Vagina (tissue), 2 donors: ENCODE data around the gene LTBP4. TPM values are rescaled to one million over a fixed set of nuclear protein-coding genes. Genes with fewer than 3 reads are reported as not detected.

Experiments used
- DNase-seq, 2 donors: peaks; one replicate each; pipeline ENCODE4 v3.0.0-alpha.2; 2017; ENCODE audit errors: extremely low spot score in 2 of 2
- H3K27ac ChIP-seq: fragments of 200-600 bp; sonication (generic); one replicate; pipeline ENCODE4 v1.5.1; 2019
- H3K27me3 ChIP-seq: fragments of 200-600 bp; sonication (generic); one replicate; pipeline ENCODE4 v1.5.1; 2019
- H3K36me3 ChIP-seq, 2 donors: fragments of 200-600 bp; sonication (generic); one replicate each; pipeline ENCODE4 v1.5.1; 2017 to 2019
- H3K4me1 ChIP-seq: fragments of 200-600 bp; sonication (generic); one replicate; pipeline ENCODE4 v1.5.1; 2019
- H3K4me3 ChIP-seq, 2 donors: fragments of 200-600 bp; sonication (generic); 1 replicate in 1 of 2; 2 replicates in 1 of 2; pipeline ENCODE4 v1.5.1; 2016 to 2019
- H3K9me3 ChIP-seq: fragments of 200-600 bp; sonication (generic); one replicate; pipeline ENCODE4 v1.5.1; 2019
- CTCF ChIP-seq, 3 experiments: fragments of 450-650 bp in 2 of 3; fragments of 200-600 bp in 1 of 3; sonication (generic) in 1 of 3; IDR thresholded peaks; one replicate each; pipeline ENCODE4 v1.5.1; 2017 to 2019; ENCODE audit warnings: antibody characterized with exemption in 3 of 3, mild to moderate bottlenecking in 2 of 3, moderate library complexity in 2 of 3
- POLR2A ChIP-seq, 2 donors: fragments of 450-650 bp; IDR thresholded peaks; one replicate each; pipeline ENCODE4 v1.6.1; 2017; ENCODE audit warnings: antibody characterized with exemption in 2 of 2, mild to moderate bottlenecking in 2 of 2, moderate library complexity in 2 of 2
- POLR2AphosphoS5 ChIP-seq, 2 donors: sonication (generic); formaldehyde crosslinking; IDR thresholded peaks; one replicate each; pipeline ENCODE4 v1.9.0; 2017; ENCODE audit warnings: antibody characterized with exemption in 2 of 2, mild to moderate bottlenecking in 2 of 2, low read depth in 1 of 2; ENCODE audit not compliant: insufficient read depth in 1 of 2
- intact Hi-C: fragments of 100-400 bp; cut with DNase I; formaldehyde crosslinking; loops from one replicate; pipeline ENCODE4 v1.15.1; 2023
- total RNA-seq: library from RNA; depleted of rRNA; stranded (reverse); fragments of >200 nt; gene quantifications from one replicate; pipeline ENCODE4 v1.2.3, GENCODE V29; 2016

Gene LTBP4
- total RNA-seq, 1 donor from 2014 or later = 983 TPM

- Histone ChIP-seq H3K4me1 (peaks cover 9% of the 10 kb centered on the region), H3K27ac (no peak overlapping the region), H3K27me3 (no peaks in the 10 kb centered on the region), H3K36me3 (peaks cover 0 to 51% of the 10 kb centered on the region in 2 donors), H3K4me3 (no peak overlapping the region), H3K9me3 (no peaks in the 10 kb centered on the region)
- intact Hi-C loops = no loop called here
- TF ChIP-seq POLR2AphosphoS5 (IDR thresholded peaks at IDR 0.05; ENCODE audit: insufficient read depth in 1 of 2, low read depth in 1 of 2) (no peak), CTCF (IDR thresholded peaks at IDR 0.05) (no peak), POLR2A (IDR thresholded peaks at IDR 0.05) (no peak)
- no peak for DNase-seq
Observed at GRCh38 chr19:40583283-40583682, 17.9 kb upstream of the LTBP4 start.

DNA sequence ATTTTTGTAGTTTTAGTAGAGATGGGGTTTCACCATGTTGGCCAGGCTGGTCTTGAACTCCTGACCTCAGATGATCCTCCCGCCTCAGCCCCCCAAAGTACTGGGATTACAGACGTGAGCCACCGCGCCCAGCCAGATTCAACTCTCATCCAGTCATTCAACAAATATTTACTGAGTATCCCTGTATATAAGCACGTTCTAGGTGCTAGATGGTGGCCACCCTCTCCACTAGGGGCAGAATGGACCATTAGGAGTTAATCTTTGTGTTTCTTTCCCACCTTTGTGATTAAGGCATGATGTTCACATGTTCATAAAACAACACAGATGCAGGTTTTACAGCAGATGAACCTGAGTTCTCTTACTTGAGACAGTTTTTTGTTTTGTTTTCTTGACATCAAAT lies 17.2 kb upstream of the LTBP4 start:
- Histone ChIP-seq H3K36me3 (peaks cover 0 to 49% of the 10 kb centered on the region in 2 donors), H3K4me1 (peaks cover 2% of the 10 kb centered on the region), H3K27me3 (no peaks in the 10 kb centered on the region), H3K27ac (no peak overlapping the region), H3K4me3 (no peak overlapping the region), H3K9me3 (no peaks in the 10 kb centered on the region)
- no peak for DNase-seq
- intact Hi-C loops = no loop called here
- TF ChIP-seq POLR2A (IDR thresholded peaks at IDR 0.05) (no peak), CTCF (IDR thresholded peaks at IDR 0.05) (no peak), POLR2AphosphoS5 (IDR thresholded peaks at IDR 0.05; ENCODE audit: insufficient read depth in 1 of 2, low read depth in 1 of 2) (no peak)

DNA sequence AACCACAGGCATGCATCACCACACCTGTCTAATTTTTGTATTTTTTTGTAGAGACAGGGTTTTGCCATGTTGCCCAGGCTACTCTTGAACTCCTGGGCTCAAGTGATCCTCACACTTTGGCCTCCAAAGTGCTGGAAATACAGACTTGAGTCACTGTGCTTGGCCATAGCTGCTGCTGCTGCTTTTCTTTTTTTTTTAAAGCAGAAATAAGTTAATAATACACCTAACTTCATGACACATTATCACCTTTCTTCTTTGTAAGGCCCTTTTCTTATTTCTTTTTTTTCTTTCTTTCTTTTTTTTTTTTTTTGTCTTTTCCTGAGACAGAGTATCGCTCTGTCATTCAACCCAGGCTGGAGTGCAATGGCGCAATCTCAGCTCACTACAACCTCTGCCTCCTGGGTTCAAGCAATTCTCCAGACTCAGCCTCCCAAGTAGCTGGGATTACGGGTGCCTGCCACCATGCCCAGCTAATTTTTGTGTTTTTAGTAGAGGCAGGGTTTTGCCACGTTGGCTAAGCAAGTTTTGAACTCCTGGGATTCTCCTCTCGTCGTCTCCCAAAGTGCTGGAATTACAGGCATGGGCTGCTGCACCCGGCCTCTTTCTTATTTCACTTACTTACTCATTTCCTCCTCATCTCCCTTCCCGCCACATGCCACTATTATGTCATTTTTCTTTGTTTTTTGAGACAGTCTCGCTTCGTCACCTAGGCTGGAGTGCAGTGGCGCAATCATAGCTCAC lies 15.8 kb upstream of the LTBP4 start:
- TF ChIP-seq POLR2AphosphoS5 (IDR thresholded peaks at IDR 0.05; ENCODE audit: insufficient read depth in 1 of 2, low read depth in 1 of 2) (no peak), POLR2A (IDR thresholded peaks at IDR 0.05) (no peak), CTCF (IDR thresholded peaks at IDR 0.05) (no peak)
- Histone ChIP-seq H3K4me3 (no peak overlapping the region), H3K27ac (no peak overlapping the region), H3K36me3 (peaks cover 0 to 42% of the 10 kb centered on the region in 2 donors), H3K9me3 (no peaks in the 10 kb centered on the region), H3K27me3 (no peaks in the 10 kb centered on the region), H3K4me1 (no peaks in the 10 kb centered on the region)
- intact Hi-C loops = no loop called here
- no peak for DNase-seq

- Histone ChIP-seq H3K9me3 (no peaks in the 10 kb centered on the region), H3K4me3 (no peak overlapping the region), H3K36me3 (peaks cover 0 to 36% of the 10 kb centered on the region in 2 donors), H3K27me3 (no peaks in the 10 kb centered on the region), H3K4me1 (no peaks in the 10 kb centered on the region), H3K27ac (no peak overlapping the region)
- intact Hi-C loops = no loop called here
- no peak for DNase-seq
- no peak for TF ChIP-seq CTCF (IDR thresholded peaks at IDR 0.05)
- TF ChIP-seq POLR2AphosphoS5 (IDR thresholded peaks at IDR 0.05; ENCODE audit: insufficient read depth in 1 of 2, low read depth in 1 of 2) = no peak
- TF ChIP-seq POLR2A (IDR thresholded peaks at IDR 0.05) = no peak
Observed at GRCh38 chr19:40585982-40586422, 15.2 kb upstream of the LTBP4 start.

DNA sequence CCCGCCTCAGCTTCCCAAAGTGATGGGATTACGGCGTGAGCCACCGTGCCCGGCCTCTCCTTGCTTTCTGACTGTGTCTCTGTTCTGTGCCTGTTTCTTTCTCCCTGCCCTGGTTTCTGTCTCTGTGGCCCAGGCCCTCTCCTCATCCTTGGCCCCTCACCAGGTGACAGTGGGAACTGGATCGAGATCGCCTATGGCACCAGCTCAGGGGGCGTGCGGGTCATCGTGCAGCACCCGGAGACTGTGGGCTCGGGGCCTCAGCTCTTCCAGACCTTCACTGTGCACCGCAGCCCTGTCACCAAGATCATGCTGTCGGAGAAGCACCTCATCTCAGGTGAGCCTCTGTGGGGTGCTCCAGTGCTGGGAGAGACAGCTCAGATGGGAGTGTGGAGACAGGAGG lies 14.6 kb upstream of the LTBP4 start:
- TF ChIP-seq CTCF (IDR thresholded peaks at IDR 0.05) = no peak
- no peaks in the 10 kb centered on the region for H3K9me3 ChIP-seq

More for the DNA sequence above, 14.6 kb upstream of the LTBP4 start:
- Histone ChIP-seq H3K27me3 (no peaks in the 10 kb centered on the region), H3K27ac (no peak overlapping the region), H3K4me3 (no peak overlapping the region), H3K36me3 (peaks cover 0 to 36% of the 10 kb centered on the region in 2 donors), H3K4me1 (no peaks in the 10 kb centered on the region)
- intact Hi-C loops = no loop called here
- DNase-seq = no peak
